ENCODE results near the gene TBRG4. TPM values are rescaled to one million over a fixed set of nuclear protein-coding genes. Genes with fewer than 3 reads are reported as not detected.

TBRG4 gene
- total and polyA plus RNA-seq, 2 donors (not counting 3 experiments of a cell fraction or from before 2014, with no cell fraction given), result 43.7 to 56.7 TPM

- Histone ChIP-seq H3K9ac (replicated peaks; ENCODE audit: extremely low read depth, insufficient read depth, low read length) (no peak overlapping the region), H3K4me1 (ENCODE audit: control insufficient read depth, extremely low read depth, insufficient read depth, low read length) (no peaks in the 10 kb centered on the region), H2AFZ (ENCODE audit: low read depth, low read length) (no peak overlapping the region), H3K27ac (ENCODE audit: insufficient read depth, low read depth, low read length) (no peak overlapping the region), H3K27me3 (ENCODE audit: control insufficient read depth in 2 of 2, insufficient read depth in 2 of 2, low read length in 2 of 2) (peaks cover 3 to 8% of the 10 kb centered on the region in 2 experiments), H3K9me3 (replicated peaks; ENCODE audit: control insufficient read depth, insufficient read depth, low read length) (no peaks in the 10 kb centered on the region), H3K36me3 (ENCODE audit: control insufficient read depth in 2 of 2, extremely low read depth in 1 of 2, insufficient read depth in 2 of 2, low read length in 2 of 2) (no peaks in the 10 kb centered on the region), H4K20me1 (replicated peaks; ENCODE audit: control insufficient read depth, extremely low read depth, insufficient read depth, low read length) (no peaks in the 10 kb centered on the region), H3K4me2 (ENCODE audit: insufficient read depth, low read length) (no peak overlapping the region), H3K9me1 (replicated peaks; ENCODE audit: control insufficient read depth, extremely low read depth, insufficient read depth, low read length) (no peaks in the 10 kb centered on the region), H3K79me2 (ENCODE audit: control insufficient read depth, insufficient read depth, low read length) (no peaks in the 10 kb centered on the region), H3K4me3 (replicated peaks in 1 of 3; ENCODE audit: insufficient read depth in 1 of 3, low read depth in 1 of 3, low read length in 3 of 3) (no peak overlapping the region)
- no peak for FAIRE-seq
- intact Hi-C loops (cut with micrococcal nuclease) (no loop called here), dilution Hi-C loops (cut with MboI; ENCODE audit: extremely low pct_ligation_motif_present, low sequenced_read_pairs) (no loop called here)
- ChIA-PET POLR2A (no interaction called here), CTCF (interaction anchor here (1.4 to 1.6 kb wide), 3 partner anchors 49 to 115 kb away, joined by 5 to 10 read pairs (median 9); no protein-coding TSS in a partner anchor)
- no TSS peak for BruUV-seq (replicated peaks)
- TF ChIP-seq MAX (IDR thresholded peaks at IDR 0.05; ENCODE audit: insufficient read depth, insufficient read length) (no peak), POLR2A (IDR thresholded peaks at IDR 0.05; ENCODE audit: low read depth, low read length) (no peak), GATA2 (IDR thresholded peaks at IDR 0.05; ENCODE audit: insufficient read depth, insufficient read length, low read depth, low read length) (no peak), EZH2 (IDR thresholded peaks at IDR 0.05; ENCODE audit: borderline replicate concordance, low read depth, low read length, severe bottlenecking) (no peak), CTCF (IDR thresholded peaks at IDR 0.05; ENCODE audit: extremely low read depth in 1 of 2, insufficient read depth in 1 of 2, low read depth in 1 of 2, low read length in 2 of 2) (no peak), FOS (IDR thresholded peaks at IDR 0.05; ENCODE audit: borderline replicate concordance, insufficient read depth, low read length) (no peak), POLR2AphosphoS5 (IDR thresholded peaks at IDR 0.05; ENCODE audit: insufficient read depth, low read depth, low read length) (no peak), MYC (IDR thresholded peaks at IDR 0.05; ENCODE audit: low read depth, low read length) (no peak), JUN (IDR thresholded peaks at IDR 0.05; ENCODE audit: borderline replicate concordance, insufficient read depth, insufficient read length, low read depth) (no peak)
- no peak for DNase-seq (ENCODE audit: low read depth, low spot score)
Observed at GRCh38 chr7:45087301-45088145, 24.0 kb downstream of the TBRG4 start.
